Activated CD4-positive, alpha-beta memory T cell treated with anti-CD3 and anti-CD28 coated beads for 36 hours (primary cell): ENCODE data around the gene AMZ1. TPM values are rescaled to one million over a fixed set of nuclear protein-coding genes. Genes with fewer than 3 reads are reported as not detected.
"Not testable (repeated sequence)": the region's sequence is repeated elsewhere in the genome, so short reads cannot be mapped to it uniquely, and the experiment has no call there.

Experiments used
- CTCF ChIA-PET: fragments of 350-600 bp; sonication (Branson Sonifier 250); formaldehyde crosslinking; loops from one replicate; lab custom pipeline; 2021; ENCODE audit warnings: antibody characterized with exemption, inconsistent platforms; lab: Charles Lee
- POLR2A ChIA-PET: fragments of 350-600 bp; sonication (Branson Sonifier 250); formaldehyde crosslinking; loops from one replicate; lab custom pipeline; 2021; ENCODE audit warnings: antibody characterized with exemption; lab: Charles Lee
- DNase-seq: peaks from one replicate; pipeline ENCODE4 v3.0.0-alpha.2; 2020
- H3K27ac Mint-ChIP-seq: one replicate; pipeline ENCODE4 v1.8.0; 2021; ENCODE audit warnings: mixed read lengths
- H3K27me3 Mint-ChIP-seq: one replicate; pipeline ENCODE4 v1.8.0; 2021; ENCODE audit warnings: mixed read lengths
- H3K36me3 Mint-ChIP-seq: one replicate; pipeline ENCODE4 v1.8.0; 2021; ENCODE audit warnings: mixed read lengths
- H3K4me1 Mint-ChIP-seq: one replicate; pipeline ENCODE4 v1.8.0; 2021; ENCODE audit warnings: low read depth, mixed read lengths
- H3K4me3 Mint-ChIP-seq: one replicate; pipeline ENCODE4 v1.8.0; 2021; ENCODE audit warnings: mild to moderate bottlenecking, mixed read lengths
- H3K9me3 Mint-ChIP-seq: one replicate; pipeline ENCODE4 v1.8.0; 2021; ENCODE audit warnings: mixed read lengths
- intact Hi-C: fragments of 100-400 bp; cut with micrococcal nuclease; formaldehyde crosslinking; loops from one replicate; pipeline ENCODE4 v1.15.1; 2023
- total RNA-seq, 2 experiments: library from RNA; stranded (reverse); gene quantifications; one replicate each; pipeline ENCODE4 v1.2.3, GENCODE V29; 2021

AMZ1 gene
- total RNA-seq, 2 experiments from 2014 or later = 0.83 to 0.94 TPM

DNA sequence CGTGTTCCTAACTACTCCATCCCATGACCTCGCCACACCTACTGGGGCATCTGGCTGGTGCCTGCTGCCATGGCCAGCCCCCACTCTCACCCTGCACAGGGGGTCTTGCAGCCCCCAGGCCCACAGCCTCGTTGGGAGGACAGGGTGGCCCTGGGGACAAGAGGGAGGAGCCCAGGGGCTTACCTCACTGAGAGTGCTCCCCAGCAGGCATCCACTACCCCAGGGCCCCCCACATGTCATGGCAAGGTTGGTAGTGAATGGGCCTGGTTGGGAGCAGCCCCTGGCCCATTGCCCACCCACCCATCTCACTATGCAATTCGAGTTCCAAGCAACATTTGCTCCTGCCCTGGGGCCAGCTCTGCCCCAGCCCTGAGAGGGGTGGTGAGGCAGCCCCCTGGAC lies 24.0 kb upstream of the AMZ1 start:
- H3K27me3 Mint-ChIP-seq = peaks cover 6% of the 10 kb centered on the region
- no peak overlapping the region for H3K27ac Mint-ChIP-seq
- no peak for DNase-seq
- H3K4me1 Mint-ChIP-seq = no peaks in the 10 kb centered on the region
- ChIA-PET CTCF (interaction anchor here (11.8 kb wide), 1 partner anchor 46 kb away, joined by 115 read pairs; no protein-coding TSS in a partner anchor), POLR2A (no interaction called here)
- no peaks in the 10 kb centered on the region for H3K36me3 Mint-ChIP-seq
- intact Hi-C loops = no loop called here
- no peak overlapping the region for H3K4me3 Mint-ChIP-seq
- no peaks in the 10 kb centered on the region for H3K9me3 Mint-ChIP-seq

DNA sequence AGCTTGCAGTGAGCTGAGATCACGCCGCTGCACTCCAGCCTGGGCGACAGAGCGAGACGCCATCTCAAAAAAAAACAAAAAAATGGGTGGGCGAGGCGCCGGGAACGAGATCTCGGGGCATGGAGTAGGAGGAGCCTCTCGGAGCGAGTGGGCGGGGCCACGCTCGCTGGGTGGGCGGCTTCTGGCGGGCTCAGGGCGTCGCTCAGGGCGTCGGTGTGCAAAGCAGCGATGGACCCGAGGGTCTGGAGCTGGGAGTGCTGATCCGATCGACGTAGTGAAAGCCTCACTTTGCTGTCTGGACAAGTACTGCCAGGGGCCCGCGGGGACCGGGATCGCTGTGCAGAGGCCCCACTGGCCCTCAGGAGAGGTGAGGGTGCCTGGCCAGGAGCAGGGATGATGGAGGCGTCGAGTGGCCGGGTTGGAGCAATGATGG lies 22.6 kb upstream of the AMZ1 start:
- intact Hi-C loops = no loop called here
- H3K27me3 Mint-ChIP-seq = peaks cover 9% of the 10 kb centered on the region
- H3K4me3 Mint-ChIP-seq = no peak overlapping the region
- DNase-seq = no peak
- ChIA-PET POLR2A (no interaction called here), CTCF (interaction anchor here (0.6 to 11.8 kb wide), 2 partner anchors 44 to 191 kb away, joined by 3 to 115 read pairs; no protein-coding TSS in a partner anchor)
- no peaks in the 10 kb centered on the region for H3K36me3 Mint-ChIP-seq
- H3K9me3 Mint-ChIP-seq = no peaks in the 10 kb centered on the region
- H3K27ac Mint-ChIP-seq = no peak overlapping the region
- no peaks in the 10 kb centered on the region for H3K4me1 Mint-ChIP-seq

GRCh38 chr7:2666155-2666554 lies 21.8 kb upstream of the AMZ1 start:
- POLR2A ChIA-PET = no interaction called here
- H3K9me3 Mint-ChIP-seq = no peaks in the 10 kb centered on the region

GRCh38 chr7:2666588-2667250 lies 21.3 kb upstream of the AMZ1 start:
- no peak for DNase-seq
- CTCF ChIA-PET = interaction anchor here (11.8 kb wide), 1 partner anchor 43 kb away, joined by 115 read pairs; no protein-coding TSS in a partner anchor
- peaks cover 9% of the 10 kb centered on the region for H3K27me3 Mint-ChIP-seq
- H3K36me3 Mint-ChIP-seq = no peaks in the 10 kb centered on the region
- no peak overlapping the region for H3K27ac Mint-ChIP-seq
- no peaks in the 10 kb centered on the region for H3K9me3 Mint-ChIP-seq
- H3K4me1 Mint-ChIP-seq = peaks cover 6% of the 10 kb centered on the region
- H3K4me3 Mint-ChIP-seq = no peak overlapping the region
- POLR2A ChIA-PET = no interaction called here
- intact Hi-C loops = no loop called here

More at GRCh38 chr7:2666155-2666554, 21.8 kb upstream of the AMZ1 start:
- DNase-seq = no peak
- CTCF ChIA-PET = interaction anchor here (11.8 kb wide), 1 partner anchor 43 kb away, joined by 115 read pairs; no protein-coding TSS in a partner anchor
- H3K4me3 Mint-ChIP-seq = no peak overlapping the region
- H3K27me3 Mint-ChIP-seq = peaks cover 9% of the 10 kb centered on the region
- H3K27ac Mint-ChIP-seq = no peak overlapping the region
- no peaks in the 10 kb centered on the region for H3K36me3 Mint-ChIP-seq
- H3K4me1 Mint-ChIP-seq = peaks cover 6% of the 10 kb centered on the region
- intact Hi-C loops = no loop called here

- intact Hi-C loops = no loop called here
- Mint-ChIP-seq H3K4me1 (peaks cover 6% of the 10 kb centered on the region), H3K36me3 (no peaks in the 10 kb centered on the region), H3K4me3 (no peak overlapping the region), H3K27me3 (peaks cover 9% of the 10 kb centered on the region), H3K9me3 (no peaks in the 10 kb centered on the region), H3K27ac (no peak overlapping the region)
- CTCF ChIA-PET = interaction anchor here (11.8 kb wide), 1 partner anchor 42 kb away, joined by 115 read pairs; no protein-coding TSS in a partner anchor
- POLR2A ChIA-PET = no interaction called here
- DNase-seq = no peak
These were observed 20.2 kb upstream of the AMZ1 start for GRCh38 chr7:2667843-2668242.

DNA sequence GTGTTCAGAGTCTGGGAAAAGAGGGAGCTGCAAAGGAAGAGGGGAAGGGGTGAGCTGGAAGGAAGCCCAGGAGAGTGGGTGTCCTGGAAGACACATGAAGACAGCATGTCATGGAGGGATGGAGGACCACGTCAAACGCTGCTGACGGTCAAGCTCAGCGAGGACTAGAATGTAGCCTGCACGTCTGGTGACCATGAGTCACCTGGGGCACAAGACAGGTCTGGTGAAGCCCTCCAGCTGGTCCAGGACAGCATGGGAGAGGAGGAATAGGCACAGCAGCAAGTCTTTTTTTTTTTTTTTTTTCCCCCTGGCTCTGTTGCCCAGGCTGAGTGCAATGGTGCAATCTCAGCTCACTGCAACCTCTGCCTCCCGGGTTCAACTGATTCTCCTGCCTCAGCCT lies 19.6 kb upstream of the AMZ1 start:
- Mint-ChIP-seq H3K9me3 (no peaks in the 10 kb centered on the region), H3K4me3 (no peak overlapping the region), H3K4me1 (peaks cover 6% of the 10 kb centered on the region), H3K27me3 (peaks cover 9% of the 10 kb centered on the region), H3K27ac (no peak overlapping the region), H3K36me3 (no peaks in the 10 kb centered on the region)
- no peak for DNase-seq
- ChIA-PET POLR2A (no interaction called here), CTCF (interaction anchor here (1.2 to 11.8 kb wide), 3 partner anchors 41 to 196 kb away, joined by 3 to 115 read pairs (median 14); no protein-coding TSS in a partner anchor)
- intact Hi-C loops = no loop called here

GRCh38 chr7:2670171-2670570 lies 17.8 kb upstream of the AMZ1 start:
- no peak overlapping the region for H3K27ac Mint-ChIP-seq
- intact Hi-C loops = no loop called here
- no peak for DNase-seq
- H3K9me3 Mint-ChIP-seq = no peaks in the 10 kb centered on the region
- ChIA-PET CTCF (interaction anchor here (0.9 to 11.8 kb wide), 20 partner anchors 11 to 216 kb away, joined by 3 to 115 read pairs (median 6); partner anchors contain the start of gene TTYH3), POLR2A (no interaction called here)
- no peak overlapping the region for H3K4me3 Mint-ChIP-seq
- peaks cover 9% of the 10 kb centered on the region for H3K27me3 Mint-ChIP-seq
- no peaks in the 10 kb centered on the region for H3K36me3 Mint-ChIP-seq
- H3K4me1 Mint-ChIP-seq = peaks cover 6% of the 10 kb centered on the region

GRCh38 chr7:2670720-2671391 lies 17.1 kb upstream of the AMZ1 start:
- Mint-ChIP-seq H3K4me3 (no peak overlapping the region), H3K9me3 (no peaks in the 10 kb centered on the region), H3K36me3 (no peaks in the 10 kb centered on the region), H3K27me3 (peaks cover 8% of the 10 kb centered on the region), H3K27ac (no peak overlapping the region), H3K4me1 (peaks cover 6% of the 10 kb centered on the region)
- peak; percentile 80 for DNase-seq
- CTCF ChIA-PET = interaction anchor here (0.5 to 11.8 kb wide), 24 partner anchors 8 to 222 kb away, joined by 3 to 115 read pairs (median 4); no protein-coding TSS in a partner anchor
- POLR2A ChIA-PET = interaction anchor here (0.9 kb wide), 1 partner anchor 39 kb away, joined by 3 read pairs; no protein-coding TSS in a partner anchor
- intact Hi-C loops = loop anchor here (1.0 kb wide), 1 partner anchor 39 kb away; no protein-coding TSS in a partner anchor

GRCh38 chr7:2673214-2673613 lies 14.8 kb upstream of the AMZ1 start:
- POLR2A ChIA-PET, H3K4me1 Mint-ChIP-seq, H3K27ac Mint-ChIP-seq, H3K27me3 Mint-ChIP-seq, H3K36me3 Mint-ChIP-seq, DNase-seq, H3K9me3 Mint-ChIP-seq, H3K4me3 Mint-ChIP-seq, intact Hi-C loops: not testable (repeated sequence)
- CTCF ChIA-PET = interaction anchor here (0.6 to 11.8 kb wide), 3 partner anchors 36 to 43 kb away, joined by 3 to 115 read pairs (median 3); no protein-coding TSS in a partner anchor

- H3K9me3 Mint-ChIP-seq = no peaks in the 10 kb centered on the region
- no peaks in the 10 kb centered on the region for H3K36me3 Mint-ChIP-seq
- H3K4me3 Mint-ChIP-seq = no peak overlapping the region
- H3K27me3 Mint-ChIP-seq = peaks cover 3% of the 10 kb centered on the region
- no peak for DNase-seq
- peaks cover 6% of the 10 kb centered on the region for H3K4me1 Mint-ChIP-seq
- H3K27ac Mint-ChIP-seq = no peak overlapping the region
- POLR2A ChIA-PET = no interaction called here
- intact Hi-C loops = no loop called here
- CTCF ChIA-PET = interaction anchor here (0.6 to 11.8 kb wide), 3 partner anchors 36 to 42 kb away, joined by 3 to 115 read pairs (median 3); no protein-coding TSS in a partner anchor
These were observed 14.1 kb upstream of the AMZ1 start for GRCh38 chr7:2673934-2674333.

GRCh38 chr7:2675256-2675764 lies 12.7 kb upstream of the AMZ1 start:
- no peak overlapping the region for H3K4me3 Mint-ChIP-seq
- H3K27ac Mint-ChIP-seq = no peak overlapping the region
- intact Hi-C loops = no loop called here
- peaks cover 6% of the 10 kb centered on the region for H3K4me1 Mint-ChIP-seq
- DNase-seq = no peak
- H3K9me3 Mint-ChIP-seq = no peaks in the 10 kb centered on the region
- peaks cover 2% of the 10 kb centered on the region for H3K27me3 Mint-ChIP-seq
- ChIA-PET CTCF (interaction anchor here (11.8 kb wide), 1 partner anchor 34 kb away, joined by 115 read pairs; no protein-coding TSS in a partner anchor), POLR2A (no interaction called here)
- no peaks in the 10 kb centered on the region for H3K36me3 Mint-ChIP-seq

DNA sequence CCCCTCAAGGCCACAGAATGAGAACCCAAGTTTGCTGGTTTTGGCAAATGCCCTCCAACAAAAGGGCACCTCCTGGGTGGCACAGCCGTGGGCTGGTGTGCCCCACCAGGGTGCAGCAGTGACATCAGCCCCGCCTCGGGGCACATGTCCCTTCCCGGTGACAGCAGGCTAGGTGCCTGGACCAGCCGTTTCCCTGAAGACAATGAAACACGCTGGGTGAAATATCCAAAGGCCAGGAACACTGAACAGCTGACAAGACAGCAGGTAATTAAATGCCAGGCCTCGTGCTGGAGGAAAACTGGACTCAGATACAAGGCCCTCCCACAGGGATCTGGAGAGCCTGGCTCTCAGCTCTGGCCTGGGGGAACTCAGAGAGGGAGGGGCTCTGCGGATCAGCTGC lies 11.4 kb upstream of the AMZ1 start:
- H3K9me3 Mint-ChIP-seq, CTCF ChIA-PET, H3K4me1 Mint-ChIP-seq, DNase-seq, POLR2A ChIA-PET, H3K27me3 Mint-ChIP-seq, H3K36me3 Mint-ChIP-seq, H3K4me3 Mint-ChIP-seq, H3K27ac Mint-ChIP-seq, intact Hi-C loops: not testable (repeated sequence)
